HG03521 (cell line): ENCODE results near the gene TLR5.

ENCODE experiments used
- ATAC-seq: cut with Tn5 transposase; IDR thresholded peaks from one replicate; pipeline ENCODE4 v1.9.1; 2021; ENCODE audit warnings: mild to moderate bottlenecking, moderate library complexity; ENCODE audit not compliant: unreplicated experiment

The TLR5 gene

GRCh38 chr1:223075834-223076233 lies 67.2 kb downstream of the TLR5 start:
- ATAC-seq = no peak

- no peak for ATAC-seq
Observed at GRCh38 chr1:223074445-223075300, 68.4 kb downstream of the TLR5 start.

- no peak for ATAC-seq
Observed at GRCh38 chr1:223068900-223069665, 74.0 kb downstream of the TLR5 start.

- ATAC-seq = no peak
Observed at GRCh38 chr1:223067914-223068313, 75.1 kb downstream of the TLR5 start.

- no peak for ATAC-seq
Observed at GRCh38 chr1:223066415-223066814, 76.6 kb downstream of the TLR5 start.

GRCh38 chr1:223062177-223062576 lies 80.9 kb downstream of the TLR5 start:
- ATAC-seq = no peak

DNA sequence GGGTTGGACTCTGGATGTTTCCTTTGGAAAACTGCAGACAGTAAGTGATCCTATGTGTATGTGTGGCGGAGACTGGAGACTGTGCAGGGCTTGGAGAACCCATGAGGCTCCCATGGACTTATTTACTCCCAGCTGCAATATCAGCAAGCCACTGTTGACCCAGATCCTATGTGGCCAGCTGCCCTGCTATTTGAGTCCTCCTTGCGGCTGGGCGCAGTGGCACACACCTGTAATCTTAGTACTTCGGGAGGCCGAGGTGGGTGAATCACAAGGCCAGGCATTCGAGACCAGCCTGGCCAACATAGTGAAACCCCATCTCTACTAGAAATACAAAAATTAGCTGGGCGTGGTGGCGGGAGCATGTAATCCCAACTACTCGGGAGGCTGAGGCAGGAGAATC lies 83.5 kb downstream of the TLR5 start:
- no peak for ATAC-seq
